K562 (cell line): ENCODE results near the gene WDR64. TPM values are rescaled to one million over a fixed set of nuclear protein-coding genes. Genes with fewer than 3 reads are reported as not detected.

ENCODE experiments used
- ATAC-seq: fragments of 200-7000 bp; cut with Tn5 transposase; 3 replicates; pipeline ENCODE4 v1.9.1; 2020; ENCODE audit warnings: moderate library complexity
- BruUV-seq: library from RNA; stranded (reverse); fragments of 400-500 nt; replicated peaks from 2 replicates; lab custom pipeline; 2021; lab: Mats Ljungman, UMichigan
- CTCF ChIA-PET: fragments of 300-600 bp; formaldehyde crosslinking; extraction: SDS; loops from one replicate; lab custom pipeline; 2021; ENCODE audit warnings: low intra/inter-chr PET ratio; lab: Yijun Ruan, JAX
- POLR2A ChIA-PET: fragments of 300-600, 350-650 bp; sonication (Branson Sonifier 250); formaldehyde crosslinking; extraction: SDS; loops from one replicate; lab custom pipeline; 2021; ENCODE audit warnings: antibody characterized with exemption, inconsistent platforms; lab: Yijun Ruan, JAX
- DNase-seq, 4 experiments: peaks; one replicate each; pipeline versions ENCODE4 v3.0.0 to v3.0.0-alpha.2; 2011 to 2018; ENCODE audit warnings: low spot score in 3 of 4, mixed read lengths in 3 of 4; ENCODE audit errors: extremely low read depth in 1 of 4
- FAIRE-seq: peaks from 2 replicates; lab custom pipeline; 2011; peaks lifted over from hg19 to GRCh38; lab: Jason Lieb, UNC
- H2AFZ ChIP-seq: 2 replicates; pipeline ENCODE4 v1.6.0; 2011; ENCODE audit warnings: low read depth, low read length, control low read depth, inconsistent platforms
- H3K27ac ChIP-seq: fragments of 200-600 bp; 3 replicates; pipeline ENCODE4 v1.8.0; 2011; ENCODE audit warnings: low read depth, mild to moderate bottlenecking, control low read depth, inconsistent platforms, low read length, moderate library complexity, mixed read lengths; ENCODE audit errors: extremely low read depth
- H3K27me3 ChIP-seq, 2 experiments: fragments of 300-600 bp in 1 of 2; 2 replicates in 1 of 2; 3 replicates in 1 of 2; pipeline versions ENCODE4 v1.6.0 to v1.8.0; 2011; ENCODE audit warnings: inconsistent platforms in 2 of 2, low read length in 2 of 2, mild to moderate bottlenecking in 1 of 2, mixed read lengths in 1 of 2, moderate library complexity in 1 of 2; ENCODE audit not compliant: control insufficient read depth in 2 of 2, insufficient read depth in 2 of 2
- H3K36me3 ChIP-seq: fragments of 300-600 bp; 3 replicates; pipeline ENCODE4 v1.8.0; 2011; ENCODE audit warnings: mild to moderate bottlenecking, low read length, inconsistent platforms; ENCODE audit not compliant: control insufficient read depth, insufficient read depth
- H3K4me1 ChIP-seq, 2 experiments: fragments of 200-600 bp in 1 of 2; replicated peaks in 1 of 2; 2 replicates in 1 of 2; 3 replicates in 1 of 2; pipeline versions ENCODE4 v1.5.1 to v1.8.0; 2011; ENCODE audit warnings: inconsistent platforms in 2 of 2, low read length in 2 of 2, mild to moderate bottlenecking in 1 of 2, mixed read lengths in 1 of 2, moderate library complexity in 1 of 2; ENCODE audit not compliant: control insufficient read depth in 2 of 2, insufficient read depth in 2 of 2
- H3K4me2 ChIP-seq: 2 replicates; pipeline ENCODE4 v1.6.1; 2011; ENCODE audit warnings: low read length, control low read depth, inconsistent platforms, mixed read lengths; ENCODE audit not compliant: insufficient read depth
- H3K4me3 ChIP-seq: fragments of 200-600 bp; sonication (generic), shearing (Covaris generic); 2 replicates; pipeline ENCODE4 v1.5.1; 2016; ENCODE audit warnings: control low read depth, inconsistent platforms
- H3K79me2 ChIP-seq: fragments of 200-600 bp; 3 replicates; pipeline ENCODE4 v1.8.0; 2011; ENCODE audit warnings: low read length, inconsistent platforms; ENCODE audit not compliant: control insufficient read depth, insufficient read depth
- H3K9ac ChIP-seq, 2 experiments: 2 replicates each; pipeline versions ENCODE4 v1.6.0 to v1.6.1; 2011; ENCODE audit warnings: low read depth in 2 of 2, low read length in 2 of 2, control low read depth in 1 of 2, inconsistent platforms in 1 of 2, mild to moderate bottlenecking in 1 of 2, mixed read lengths in 1 of 2; ENCODE audit not compliant: insufficient read depth in 1 of 2
- H3K9me1 ChIP-seq: one replicate; pipeline ENCODE4 v1.6.0; 2011; ENCODE audit warnings: inconsistent platforms, mild to moderate bottlenecking, low read length, moderate library complexity; ENCODE audit not compliant: control insufficient read depth, insufficient read depth
- H3K9me3 ChIP-seq: replicated peaks from 2 replicates; pipeline ENCODE4 v1.5.1; 2011; ENCODE audit warnings: low read depth, low read length, inconsistent platforms; ENCODE audit not compliant: control insufficient read depth, insufficient read depth
- H4K20me1 ChIP-seq: replicated peaks from 2 replicates; pipeline ENCODE4 v1.6.1; 2011; ENCODE audit warnings: low read length, inconsistent platforms, mixed read lengths; ENCODE audit not compliant: control insufficient read depth, insufficient read depth
- AFF1 ChIP-seq, 2 experiments: fragments of 450-650 bp; IDR thresholded peaks; 2 replicates each; pipeline ENCODE4 v1.6.1; 2018; ENCODE audit warnings: mild to moderate bottlenecking in 2 of 2, low read depth in 1 of 2; ENCODE audit not compliant: partially characterized antibody in 2 of 2
- CHD1 ChIP-seq: fragments of 200-600 bp; sonication (generic); IDR thresholded peaks from one replicate; pipeline ENCODE4 v1.6.1; 2012; ENCODE audit warnings: mild to moderate bottlenecking, moderate library complexity, low read length, inconsistent platforms
- DACH1 ChIP-seq: fragments of 450-650 bp; IDR thresholded peaks from 2 replicates; pipeline ENCODE4 v1.6.1; 2018; ENCODE audit not compliant: partially characterized antibody
- E2F1 ChIP-seq: sonication (generic); formaldehyde crosslinking; IDR thresholded peaks from 2 replicates; pipeline ENCODE4 v1.8.1; 2023; ENCODE audit warnings: mild to moderate bottlenecking, missing genetic modification reagents, moderate library complexity
- ELF2 ChIP-seq: fragments of 250-450 bp; sonication (Bioruptor Pico); IDR thresholded peaks from 2 replicates; pipeline ENCODE4 v1.5.0; 2021; ENCODE audit warnings: mild to moderate bottlenecking
- ETS2 ChIP-seq: IDR thresholded peaks from 2 replicates; pipeline ENCODE4 v1.6.1; 2016; ENCODE audit warnings: borderline replicate concordance, missing genetic modification characterization, mild to moderate bottlenecking, moderate library complexity, missing compliant biosample characterization; ENCODE audit not compliant: poor library complexity, severe bottlenecking
- NFE2L1 ChIP-seq: fragments of 450-650 bp; IDR thresholded peaks from 2 replicates; pipeline ENCODE4 v1.6.1; 2016; ENCODE audit warnings: missing genetic modification characterization, low read depth, mild to moderate bottlenecking, missing compliant biosample characterization, moderate library complexity, borderline replicate concordance
- NRF1 ChIP-seq, 2 experiments: fragments of 450-650 bp; IDR thresholded peaks in 1 of 2; conservative IDR thresholded peaks in 1 of 2; 2 replicates each; pipeline ENCODE4 v1.6.1; 2014; ENCODE audit warnings: mild to moderate bottlenecking in 2 of 2
- PKNOX1 ChIP-seq: fragments of 450-650 bp; IDR thresholded peaks from 2 replicates; pipeline ENCODE4 v1.6.1; 2016
- ZNF507 ChIP-seq: conservative IDR thresholded peaks from 2 replicates; pipeline ENCODE4 v1.6.1; 2017; ENCODE audit warnings: missing genetic modification characterization, missing compliant biosample characterization
- WGBS: fragments of 100-300 bp; shearing (Covaris generic); methylation state at CpG from one replicate; pipeline ENCODE4 v1.1.6; 2016; ENCODE audit warnings: low coverage, mixed read lengths; ENCODE audit not compliant: insufficient coverage; ENCODE audit errors: missing lambda C conversion rate; 5-methylcytosine and 5-hydroxymethylcytosine counted together
- in situ Hi-C: fragments of 300-500 bp; cut with MboI; formaldehyde crosslinking; loops from 4 replicates; pipeline ENCODE4 v1.15.0; 2018; ENCODE audit warnings: inconsistent platforms, mixed read lengths
- intact Hi-C: fragments of 100-400 bp; cut with micrococcal nuclease; formaldehyde crosslinking; loops from 2 replicates; pipeline ENCODE4 v1.14.2; 2022
- polyA plus RNA-seq, 8 experiments: library from polyadenylated mRNA; depleted of rRNA in 4 of 8; stranded (reverse) in 5 of 8; unstranded in 3 of 8; fragments of >200 nt; fragmentation: Nextera tagmentation in 2 of 8; fragmentation: Illumina TruSeq in 1 of 8; extraction: Ambion mirVana in 2 of 8; extraction: Trizol in 1 of 8; gene quantifications; 2 replicates each; pipeline versions ENCODE4 v1.2.1 to v1.2.3, GENCODE V29; 2011 to 2014; ENCODE audit warnings: inconsistent platforms in 1 of 8, missing spikeins in 1 of 8
- total RNA-seq, 7 experiments: library from RNA; depleted of rRNA in 6 of 7; stranded (reverse); fragments of >200 nt in 6 of 7; fragmentation: Illumina TruSeq in 2 of 7; extraction: Trizol in 2 of 7; gene quantifications; 2 replicates each; pipeline versions ENCODE4 v1.2.1 to v1.2.3, GENCODE V29; 2011 to 2021; ENCODE audit warnings: low replicate concordance in 1 of 7

WDR64 gene
- total and polyA plus RNA-seq, 9 of the 15 experiments (the other 6 are each of a cell fraction or from before 2014, with no cell fraction given), result 0.06 to 0.29 (median 0.19) TPM; not detected in 5

GRCh38 chr1:241771117-241771516 is 119.0 kb downstream of the WDR64 start:
- Histone ChIP-seq H3K9me3 (no peaks in the 10 kb centered on the region), H2AFZ (peak overlapping the region; percentile 17), H3K4me1 (peaks cover 4 to 22% of the 10 kb centered on the region in 2 experiments; a peak in 4 of 5 replicates), H3K9me1 (no peaks in the 10 kb centered on the region), H3K9ac (no peak overlapping the region), H3K27ac (no peak overlapping the region), H3K36me3 (no peaks in the 10 kb centered on the region), H3K79me2 (no peaks in the 10 kb centered on the region), H3K4me2 (no peak overlapping the region), H4K20me1 (no peaks in the 10 kb centered on the region), H3K27me3 (no peaks in the 10 kb centered on the region), H3K4me3 (no peak overlapping the region)
- ChIA-PET CTCF (no interaction called here), POLR2A (interaction anchor here (1.1 kb wide), 1 partner anchor 40 kb away, joined by 4 read pairs; no protein-coding TSS in a partner anchor)
- no TSS peak for BruUV-seq
- in situ Hi-C loops (no loop called here), intact Hi-C loops (no loop called here)
- TF ChIP-seq PKNOX1, result no peak
- TF ChIP-seq ETS2, result no peak
- TF ChIP-seq AFF1 (IDR thresholded peaks at IDR 0.05; ENCODE audit: low read depth in 1 of 2, partially characterized antibody in 2 of 2), result no peak
- no peak for TF ChIP-seq ELF2 (CRISPR knock-in tag)
- TF ChIP-seq ZNF507 (tag), result no peak
- TF ChIP-seq DACH1, result no peak
- TF ChIP-seq E2F1 (CRISPR knock-in tag), result no peak
- TF ChIP-seq NFE2L1, result no peak
- TF ChIP-seq NRF1 (conservative IDR thresholded peaks at IDR 0.05 in 1 of 2, IDR thresholded peaks at IDR 0.05 in 1 of 2), result no peak
- TF ChIP-seq CHD1, result no peak
- ATAC-seq (no peak), DNase-seq (no peak), FAIRE-seq (no peak)
- WGBS, result 40% methylated on average over 2 of the region's 2 CpGs
